Lower leg skin (tissue), 4 donors: ENCODE results near the gene MAD1L1. TPM values are rescaled to one million over a fixed set of nuclear protein-coding genes. Genes with fewer than 3 reads are reported as not detected.

Experiments
- DNase-seq, 2 donors: peaks; one replicate each; pipeline ENCODE4 v3.0.0-alpha.2; 2019; ENCODE audit warnings: low spot score in 2 of 2
- H3K4me3 ChIP-seq: fragments of 200-600 bp; sonication (generic); 2 replicates; pipeline ENCODE4 v1.5.1; 2017; ENCODE audit warnings: mild to moderate bottlenecking, low read depth; ENCODE audit not compliant: poor library complexity, severe bottlenecking
- POLR2A ChIP-seq, 2 donors: fragments of 450-650 bp; IDR thresholded peaks; one replicate each; pipeline ENCODE4 v1.6.1; 2016 to 2017; ENCODE audit warnings: antibody characterized with exemption in 2 of 2, mild to moderate bottlenecking in 1 of 2, moderate library complexity in 1 of 2
- WGBS, 2 donors: methylation state at CpG; one replicate each; pipeline ENCODE4 v1.1.5; 2018; 5-methylcytosine and 5-hydroxymethylcytosine counted together
- intact Hi-C: fragments of 100-400 bp; cut with DNase I; formaldehyde crosslinking; loops from one replicate; pipeline ENCODE4 v1.15.0; 2023; ENCODE audit warnings: low total_unique reads
- total RNA-seq, 4 donors: library from RNA; depleted of rRNA; stranded (reverse); fragments of >200 nt; gene quantifications; one replicate each; pipeline ENCODE4 v1.1.0, GENCODE V29; 2016
- TF ChIP-seq, protein P1 (sequence below), 3 donors: fragments of 450-650 bp; IDR thresholded peaks; one replicate each; pipeline ENCODE4 v1.5.1; 2016; ENCODE audit warnings: antibody characterized with exemption in 3 of 3, mild to moderate bottlenecking in 3 of 3, moderate library complexity in 2 of 3

Gene MAD1L1
- total RNA-seq, 4 donors from 2014 or later, result 37.7 to 77.8 (median 59.4) TPM

DNA sequence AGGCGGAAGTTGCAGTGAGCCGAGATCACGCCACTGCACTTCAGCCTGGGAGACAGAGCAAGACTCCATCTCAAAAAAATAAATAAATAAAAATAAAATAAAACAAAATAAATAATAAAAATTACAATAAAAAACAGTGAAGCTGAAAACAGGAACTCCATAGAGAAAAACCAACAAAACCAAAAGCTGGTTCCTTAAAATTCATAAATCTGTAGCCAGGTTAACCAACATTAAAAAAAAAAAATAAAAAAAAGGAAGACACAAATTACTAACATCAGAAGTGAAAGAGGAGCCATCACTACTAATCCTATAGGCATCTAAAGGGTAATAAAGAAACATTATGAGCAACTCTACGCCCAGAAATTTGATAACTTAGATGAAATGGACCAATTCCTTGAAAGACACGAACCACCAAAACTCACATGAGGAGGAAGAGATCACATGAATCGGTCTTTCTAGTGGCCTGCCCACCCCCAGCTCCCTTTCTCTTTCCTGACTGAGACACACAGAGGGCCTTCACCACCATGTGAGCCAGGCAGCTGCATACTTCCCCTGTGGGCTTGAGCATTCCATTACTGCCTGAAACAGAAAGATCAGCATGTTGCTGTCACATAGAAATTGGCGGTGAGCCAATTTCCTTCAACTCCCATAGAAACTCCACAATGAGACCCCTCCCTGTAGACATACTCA lies 208.7 kb downstream of the MAD1L1 start:
- peak in 1 of 2 donors; percentile 62 for DNase-seq
- H3K4me3 ChIP-seq, result no peak overlapping the region
- 84 to 89% methylated on average over 7 of the region's 7 CpGs for WGBS, 2 donors
- intact Hi-C loops, result no loop called here
- no peak for TF ChIP-seq POLR2A (IDR thresholded peaks at IDR 0.05)
- TF ChIP-seq, protein P1, sequence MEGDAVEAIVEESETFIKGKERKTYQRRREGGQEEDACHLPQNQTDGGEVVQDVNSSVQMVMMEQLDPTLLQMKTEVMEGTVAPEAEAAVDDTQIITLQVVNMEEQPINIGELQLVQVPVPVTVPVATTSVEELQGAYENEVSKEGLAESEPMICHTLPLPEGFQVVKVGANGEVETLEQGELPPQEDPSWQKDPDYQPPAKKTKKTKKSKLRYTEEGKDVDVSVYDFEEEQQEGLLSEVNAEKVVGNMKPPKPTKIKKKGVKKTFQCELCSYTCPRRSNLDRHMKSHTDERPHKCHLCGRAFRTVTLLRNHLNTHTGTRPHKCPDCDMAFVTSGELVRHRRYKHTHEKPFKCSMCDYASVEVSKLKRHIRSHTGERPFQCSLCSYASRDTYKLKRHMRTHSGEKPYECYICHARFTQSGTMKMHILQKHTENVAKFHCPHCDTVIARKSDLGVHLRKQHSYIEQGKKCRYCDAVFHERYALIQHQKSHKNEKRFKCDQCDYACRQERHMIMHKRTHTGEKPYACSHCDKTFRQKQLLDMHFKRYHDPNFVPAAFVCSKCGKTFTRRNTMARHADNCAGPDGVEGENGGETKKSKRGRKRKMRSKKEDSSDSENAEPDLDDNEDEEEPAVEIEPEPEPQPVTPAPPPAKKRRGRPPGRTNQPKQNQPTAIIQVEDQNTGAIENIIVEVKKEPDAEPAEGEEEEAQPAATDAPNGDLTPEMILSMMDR (IDR thresholded peaks at IDR 0.05), result no peak

DNA sequence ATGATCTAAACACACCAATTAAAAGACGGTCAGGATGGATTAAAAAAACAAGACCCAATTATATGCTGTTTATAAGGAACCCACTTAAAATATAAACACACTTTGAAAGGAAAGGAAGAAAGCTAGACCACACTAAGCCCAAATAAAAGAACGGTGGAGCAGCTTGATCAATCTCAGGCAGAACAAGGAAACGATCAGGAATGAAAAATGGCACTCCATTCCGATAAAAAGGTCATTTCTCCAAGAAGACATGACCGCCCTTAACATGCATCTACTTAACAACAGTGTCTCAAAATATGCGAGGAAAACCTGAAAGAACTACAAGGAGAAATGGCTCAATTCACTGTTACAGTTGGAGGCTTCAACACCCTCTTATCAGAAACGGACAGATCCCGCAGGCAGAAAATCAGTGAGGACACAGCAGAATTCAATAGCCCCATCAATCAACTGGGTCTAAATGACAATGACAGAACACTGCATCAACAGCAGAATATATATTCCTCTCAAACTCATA lies 210.0 kb downstream of the MAD1L1 start:
- WGBS, 2 donors, result 95% methylated on average over 8 of the region's 8 CpGs
- no peak overlapping the region for H3K4me3 ChIP-seq
- intact Hi-C loops, result no loop called here
- peak in 1 of 2 donors; percentile 13 for DNase-seq
- no peak for TF ChIP-seq POLR2A (IDR thresholded peaks at IDR 0.05)
- TF ChIP-seq, protein P1 (IDR thresholded peaks at IDR 0.05), result no peak

DNA sequence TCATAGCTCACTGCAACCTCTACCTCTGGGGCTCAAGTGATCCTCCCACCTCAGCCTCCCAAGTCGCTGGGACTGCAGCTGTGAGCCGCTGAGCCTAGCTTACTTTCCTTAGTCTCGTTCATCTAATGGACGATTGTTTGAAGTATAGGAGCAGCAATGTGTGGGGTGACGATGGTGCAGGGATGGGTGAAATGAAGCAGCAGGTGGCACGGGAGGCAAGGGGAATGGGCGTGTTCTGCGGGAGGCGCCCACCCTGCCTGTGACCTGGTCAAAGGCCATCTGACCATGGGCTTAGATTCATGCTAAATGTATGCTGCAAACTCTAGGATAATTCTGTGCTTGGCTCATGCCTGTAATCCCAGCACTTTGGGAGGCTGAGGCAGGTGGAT lies 210.7 kb downstream of the MAD1L1 start:
- no peak for DNase-seq
- no peak for TF ChIP-seq POLR2A (IDR thresholded peaks at IDR 0.05)
- TF ChIP-seq, protein P1 (IDR thresholded peaks at IDR 0.05), result no peak
- WGBS, 2 donors, result 96 to 98% methylated on average over 9 of the region's 9 CpGs
- intact Hi-C loops, result no loop called here
- H3K4me3 ChIP-seq, result no peak overlapping the region

DNA sequence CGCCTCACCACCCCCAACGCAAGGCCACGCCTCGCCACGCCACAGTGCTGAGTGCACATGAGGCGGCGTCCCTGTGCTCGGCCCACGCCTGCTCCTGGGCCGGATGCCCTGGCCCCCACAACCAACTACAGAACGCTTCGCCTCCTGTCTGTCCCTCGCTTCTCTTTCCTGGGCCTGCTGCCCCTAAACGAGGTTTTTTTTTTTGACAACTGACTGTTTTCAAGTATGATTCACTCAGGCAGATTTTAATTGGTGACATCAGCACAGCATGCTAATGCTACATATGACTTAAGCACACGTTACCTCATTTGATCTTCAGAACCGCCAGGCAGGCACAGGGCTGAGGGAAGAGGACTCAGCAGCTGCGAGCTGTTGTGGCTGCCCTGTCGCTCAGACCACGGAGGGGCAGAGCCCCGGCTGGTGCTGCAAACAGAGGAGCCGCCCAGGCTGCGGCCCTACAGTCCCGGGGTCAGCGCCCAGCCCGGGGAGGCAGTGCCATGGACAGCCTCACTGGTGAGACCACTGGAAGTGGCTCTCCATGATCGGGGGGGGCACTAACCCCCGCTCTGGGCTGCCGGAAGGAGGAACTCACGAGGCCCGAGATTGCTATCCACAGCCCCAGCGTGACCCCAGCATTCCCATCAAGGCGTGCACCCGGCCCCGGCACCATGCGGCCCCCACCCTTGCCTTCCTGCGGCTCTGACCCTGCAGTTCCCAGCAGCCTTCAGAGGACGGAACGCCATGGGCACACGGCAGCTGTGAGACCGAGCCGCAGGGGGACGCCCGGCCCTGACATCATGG lies 212.8 kb downstream of the MAD1L1 start:
- H3K4me3 ChIP-seq, result no peak overlapping the region
- peak; percentile 50 to 93 for DNase-seq
- intact Hi-C loops, result no loop called here
- 45 to 63% methylated on average over 35 to 43 of the region's 43 CpGs for WGBS, 2 donors
- TF ChIP-seq POLR2A (IDR thresholded peaks at IDR 0.05), result no peak
- TF ChIP-seq, protein P1 (IDR thresholded peaks at IDR 0.05), result no peak

DNA sequence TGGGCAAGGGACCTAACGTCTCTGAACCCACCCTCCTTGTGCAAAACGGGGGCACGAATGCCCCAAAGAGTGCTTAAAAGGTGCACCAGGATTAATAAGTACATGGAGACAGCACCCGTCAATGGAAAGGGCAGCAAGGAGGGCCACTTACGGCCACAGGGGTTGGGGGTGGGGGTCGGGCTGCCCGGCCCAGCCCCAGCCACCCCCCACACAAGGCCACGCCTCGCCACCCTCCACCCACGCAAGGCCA lies 213.4 kb downstream of the MAD1L1 start:
- WGBS, 2 donors, result 33 to 57% methylated on average over 7 to 10 of the region's 10 CpGs
- no peak for DNase-seq
- intact Hi-C loops, result no loop called here
- no peak overlapping the region for H3K4me3 ChIP-seq
- no peak for TF ChIP-seq POLR2A (IDR thresholded peaks at IDR 0.05)
- TF ChIP-seq, protein P1 (IDR thresholded peaks at IDR 0.05), result no peak
